Stomach smooth muscle (tissue), 2 donors: ENCODE measurements around the gene VWDE.

Source experiments
- H3K27ac ChIP-seq: one replicate; pipeline ENCODE4 v1.7.0; 2013; ENCODE audit warnings: mild to moderate bottlenecking, low read length, inconsistent platforms
- H3K27me3 ChIP-seq, 2 donors: one replicate each; pipeline ENCODE4 v1.7.0; 2013; ENCODE audit warnings: low read length in 2 of 2; ENCODE audit not compliant: insufficient read depth in 2 of 2, control insufficient read depth in 1 of 2
- H3K36me3 ChIP-seq, 2 donors: one replicate each; pipeline ENCODE4 v1.7.0; 2013; ENCODE audit warnings: low read length in 2 of 2; ENCODE audit not compliant: control insufficient read depth in 2 of 2, insufficient read depth in 2 of 2
- H3K4me1 ChIP-seq: one replicate; pipeline ENCODE4 v1.7.0; 2013; ENCODE audit warnings: low read length; ENCODE audit not compliant: control insufficient read depth, insufficient read depth
- H3K4me3 ChIP-seq, 2 donors: one replicate each; pipeline ENCODE4 v1.7.0; 2013; ENCODE audit warnings: low read length in 2 of 2
- H3K9ac ChIP-seq, 2 donors: one replicate each; pipeline ENCODE4 v1.7.0; 2013; ENCODE audit warnings: low read length in 2 of 2, mild to moderate bottlenecking in 1 of 2
- H3K9me3 ChIP-seq, 2 donors: one replicate each; pipeline ENCODE4 v1.7.0; 2013; ENCODE audit warnings: low read length in 2 of 2; ENCODE audit not compliant: control insufficient read depth in 2 of 2
- donor health status: healthy.
- donor health status: Pancreatic carcinoma.

The VWDE gene

GRCh38 chr7:12315049-12315448 lies 88.6 kb downstream of the VWDE start:
- Histone ChIP-seq H3K27me3 (no peaks in the 10 kb centered on the region), H3K4me1 (no peaks in the 10 kb centered on the region), H3K36me3 (no peaks in the 10 kb centered on the region), H3K27ac (no peak overlapping the region), H3K4me3 (no peak overlapping the region), H3K9me3 (no peaks in the 10 kb centered on the region), H3K9ac (no peak overlapping the region)

DNA sequence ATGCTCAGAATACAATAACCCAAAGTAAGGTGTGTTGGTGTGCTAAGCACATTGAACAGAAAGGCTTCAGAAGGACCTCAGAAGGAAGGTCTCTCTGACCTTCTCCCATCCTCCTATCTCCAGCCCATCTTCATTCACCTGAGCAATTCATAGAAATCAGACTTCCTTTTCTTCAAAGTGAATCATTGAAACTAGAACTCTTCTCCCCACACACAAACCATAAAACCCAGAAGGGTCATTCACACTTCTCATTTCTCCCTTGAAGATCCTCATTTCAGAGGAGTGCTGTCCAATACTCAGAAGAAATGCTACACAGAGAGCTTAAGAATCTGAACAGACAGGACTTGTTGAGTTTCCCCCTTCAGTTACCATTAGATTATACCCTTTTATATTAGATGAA lies 89.5 kb downstream of the VWDE start:
- no peaks in the 10 kb centered on the region for H3K27me3 ChIP-seq
- H3K9me3 ChIP-seq: no peaks in the 10 kb centered on the region
- no peak overlapping the region for H3K4me3 ChIP-seq

DNA sequence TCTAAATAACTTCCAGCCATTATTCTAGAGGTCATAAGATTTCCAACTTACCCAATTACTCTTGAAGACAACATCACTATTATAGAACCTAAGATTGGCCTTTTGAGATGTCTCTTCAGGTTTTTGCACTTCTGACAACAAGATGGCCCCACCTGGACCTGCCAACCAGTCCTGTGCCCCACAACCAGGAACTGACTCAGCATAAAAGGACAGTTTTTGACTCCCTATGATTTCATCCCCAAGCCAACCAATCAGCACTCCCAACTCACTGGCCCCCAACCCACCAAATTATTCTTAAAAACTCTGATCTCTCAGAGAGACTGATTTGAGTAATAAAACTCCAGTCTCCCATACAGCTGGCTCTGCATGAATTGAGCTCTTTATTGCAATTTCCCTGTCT lies 98.2 kb downstream of the VWDE start:
- H3K27ac ChIP-seq: no peak overlapping the region

More for the DNA sequence above, 89.5 kb downstream of the VWDE start:
- H3K27ac ChIP-seq: no peak overlapping the region
- H3K4me1 ChIP-seq: no peaks in the 10 kb centered on the region
- H3K9ac ChIP-seq: no peak overlapping the region
- H3K36me3 ChIP-seq: no peaks in the 10 kb centered on the region

DNA sequence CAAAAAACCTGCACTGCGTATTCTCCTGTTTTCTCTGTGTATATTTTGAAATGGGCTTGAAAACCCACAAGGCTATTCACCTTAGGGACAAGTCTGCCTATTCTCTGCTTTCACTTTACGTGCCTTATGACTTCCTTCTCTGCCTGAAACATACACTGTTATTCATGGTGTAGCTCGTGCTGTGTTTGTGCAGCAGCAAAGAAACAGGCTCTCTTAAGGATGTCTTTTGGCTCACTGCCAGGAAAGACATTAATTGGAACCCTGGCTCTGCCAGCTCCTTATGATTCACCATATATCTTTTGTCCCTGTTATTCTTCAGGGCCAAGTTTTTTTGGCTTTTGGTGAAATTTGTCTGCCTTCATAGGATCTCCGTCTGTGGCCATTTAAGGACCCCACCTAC lies 100.2 kb downstream of the VWDE start:
- Histone ChIP-seq H3K27me3 (no peaks in the 10 kb centered on the region), H3K27ac (no peak overlapping the region), H3K36me3 (no peaks in the 10 kb centered on the region), H3K4me3 (no peak overlapping the region), H3K9ac (no peak overlapping the region), H3K4me1 (no peaks in the 10 kb centered on the region), H3K9me3 (no peaks in the 10 kb centered on the region)

More for the DNA sequence above, 98.2 kb downstream of the VWDE start:
- H3K9me3 ChIP-seq: no peaks in the 10 kb centered on the region
- H3K4me1 ChIP-seq: no peaks in the 10 kb centered on the region
- no peak overlapping the region for H3K9ac ChIP-seq
- no peak overlapping the region for H3K4me3 ChIP-seq
- no peaks in the 10 kb centered on the region for H3K27me3 ChIP-seq
- no peaks in the 10 kb centered on the region for H3K36me3 ChIP-seq

- no peak overlapping the region for H3K9ac ChIP-seq
- H3K9me3 ChIP-seq: no peaks in the 10 kb centered on the region
- H3K36me3 ChIP-seq: no peaks in the 10 kb centered on the region
- H3K27ac ChIP-seq: no peak overlapping the region
- H3K4me1 ChIP-seq: no peaks in the 10 kb centered on the region
- H3K4me3 ChIP-seq: no peak overlapping the region
- H3K27me3 ChIP-seq: no peaks in the 10 kb centered on the region
Observed at GRCh38 chr7:12303062-12303461, 100.6 kb downstream of the VWDE start.

DNA sequence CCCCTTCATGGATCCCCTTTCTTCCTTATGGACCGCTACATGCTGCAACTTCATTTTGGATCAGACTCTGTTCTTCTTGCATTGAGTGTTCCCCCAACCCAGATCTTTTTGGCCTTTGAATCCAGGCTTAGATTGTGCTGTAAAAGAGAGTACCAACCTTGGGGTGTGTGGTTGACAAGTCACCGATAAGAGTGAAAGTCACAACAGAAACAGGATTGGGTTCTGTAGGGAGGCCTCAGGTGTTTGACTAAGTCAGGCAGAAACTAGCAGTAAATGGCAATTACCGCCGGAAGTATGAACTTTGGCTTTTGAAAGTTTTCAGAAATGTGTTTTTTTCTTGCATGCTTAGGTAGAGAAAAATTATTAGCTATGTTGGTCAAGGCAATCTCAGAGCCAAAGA lies 103.2 kb downstream of the VWDE start:
- Histone ChIP-seq H3K36me3 (no peaks in the 10 kb centered on the region), H3K27me3 (no peaks in the 10 kb centered on the region), H3K27ac (no peak overlapping the region), H3K4me3 (no peak overlapping the region), H3K9ac (no peak overlapping the region), H3K9me3 (no peaks in the 10 kb centered on the region), H3K4me1 (no peaks in the 10 kb centered on the region)

DNA sequence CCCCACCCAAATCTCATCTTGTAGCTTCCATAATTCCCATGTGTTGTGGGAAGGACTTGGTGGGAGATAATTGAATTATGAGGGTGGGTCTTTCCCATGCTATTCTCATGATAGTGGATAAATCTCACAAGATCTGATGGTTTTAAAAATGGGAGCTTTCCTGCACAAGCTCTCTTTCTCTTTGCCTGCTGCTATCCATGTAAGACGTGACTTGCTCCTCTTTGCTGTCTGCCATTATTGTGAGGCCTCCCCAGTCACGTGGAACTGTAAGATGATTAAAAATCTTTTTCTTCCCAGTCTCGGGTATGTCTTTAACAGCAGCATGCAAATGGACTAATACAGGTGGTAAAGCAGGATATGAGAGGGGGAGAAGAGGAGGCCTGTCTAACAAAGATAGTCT lies 104.3 kb downstream of the VWDE start:
- no peak overlapping the region for H3K9ac ChIP-seq
- no peak overlapping the region for H3K4me3 ChIP-seq
- no peaks in the 10 kb centered on the region for H3K9me3 ChIP-seq
- H3K36me3 ChIP-seq: no peaks in the 10 kb centered on the region
- H3K4me1 ChIP-seq: no peaks in the 10 kb centered on the region
- H3K27ac ChIP-seq: no peak overlapping the region
- H3K27me3 ChIP-seq: no peaks in the 10 kb centered on the region

DNA sequence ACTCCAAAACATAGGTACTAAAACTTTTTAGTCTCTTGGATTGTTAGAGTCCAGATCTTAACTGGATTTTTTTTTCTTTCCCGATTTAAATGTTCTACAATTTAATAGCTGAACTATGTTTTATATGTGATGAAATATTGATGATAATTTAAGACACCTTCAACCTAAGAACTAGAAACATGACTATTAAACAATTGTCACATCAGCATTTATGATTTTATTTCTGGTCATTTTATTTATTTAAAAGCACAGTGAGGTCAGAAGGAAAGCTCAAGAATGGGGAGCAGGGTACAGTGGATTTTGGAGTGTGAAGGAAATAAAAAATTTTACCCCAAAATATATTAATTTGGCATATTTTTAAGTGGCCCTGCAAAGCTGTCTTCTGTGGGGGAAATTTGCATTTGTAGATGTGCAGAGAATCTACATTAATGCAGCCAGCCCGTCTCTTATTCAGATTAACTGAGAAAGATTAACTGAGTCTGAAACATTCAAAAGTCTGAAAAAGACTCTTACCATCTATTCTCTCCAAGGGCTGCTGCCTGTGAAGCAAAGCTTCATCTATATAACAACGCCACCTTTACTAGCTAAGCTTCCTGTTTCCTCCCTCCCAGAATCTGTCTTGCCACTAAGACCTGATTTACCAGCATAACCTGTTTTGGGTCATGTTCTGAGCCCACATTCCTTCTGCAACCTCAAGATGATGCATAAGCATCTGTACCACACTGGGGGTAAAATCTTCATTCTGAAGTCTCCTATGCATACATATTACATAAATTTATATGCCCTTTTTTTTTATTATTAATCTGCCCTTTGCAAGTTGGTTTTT lies 106.2 kb downstream of the VWDE start:
- Histone ChIP-seq H3K27ac (no peak overlapping the region), H3K9ac (no peak overlapping the region), H3K4me3 (no peak overlapping the region), H3K36me3 (no peaks in the 10 kb centered on the region), H3K27me3 (no peaks in the 10 kb centered on the region), H3K4me1 (no peaks in the 10 kb centered on the region), H3K9me3 (no peaks in the 10 kb centered on the region)

- Histone ChIP-seq H3K36me3 (no peaks in the 10 kb centered on the region), H3K9me3 (peaks cover 4 to 8% of the 10 kb centered on the region in 2 donors), H3K4me3 (no peak overlapping the region), H3K9ac (no peak overlapping the region), H3K4me1 (no peaks in the 10 kb centered on the region), H3K27me3 (no peaks in the 10 kb centered on the region), H3K27ac (no peak overlapping the region)
Observed at GRCh38 chr7:12296051-12296570, 107.6 kb downstream of the VWDE start.

GRCh38 chr7:12294701-12295100 lies 109.0 kb downstream of the VWDE start:
- Histone ChIP-seq H3K36me3 (no peaks in the 10 kb centered on the region), H3K9ac (no peak overlapping the region), H3K27me3 (no peaks in the 10 kb centered on the region), H3K4me3 (no peak overlapping the region), H3K27ac (no peak overlapping the region), H3K4me1 (no peaks in the 10 kb centered on the region), H3K9me3 (peaks cover 5 to 11% of the 10 kb centered on the region in 2 donors)

GRCh38 chr7:12291870-12292269 lies 111.8 kb downstream of the VWDE start:
- H3K4me1 ChIP-seq: no peaks in the 10 kb centered on the region
- H3K9me3 ChIP-seq: peaks cover 5 to 11% of the 10 kb centered on the region in 2 donors
- no peaks in the 10 kb centered on the region for H3K36me3 ChIP-seq
- no peak overlapping the region for H3K9ac ChIP-seq
- no peak overlapping the region for H3K27ac ChIP-seq
- H3K27me3 ChIP-seq: no peaks in the 10 kb centered on the region
- no peak overlapping the region for H3K4me3 ChIP-seq
